GM12878 (cell line): ENCODE data around the gene STX8. TPM values are rescaled to one million over a fixed set of nuclear protein-coding genes. Genes with fewer than 3 reads are reported as not detected.

ENCODE experiments used
- ATAC-seq: fragments of 200-7000 bp; cut with Tn5 transposase; 3 replicates; pipeline ENCODE4 v1.9.1; 2020; ENCODE audit warnings: mild to moderate bottlenecking, moderate library complexity
- BruUV-seq: library from RNA; stranded (reverse); fragments of 400-500 nt; replicated peaks from 2 replicates; lab custom pipeline; 2021; lab: Mats Ljungman, UMichigan
- CTCF ChIA-PET: fragments of 300-600 bp; sonication (Branson Sonifier 250); formaldehyde crosslinking; extraction: SDS; loops from one replicate; lab custom pipeline; 2021; ENCODE audit warnings: inconsistent platforms; lab: Yijun Ruan, JAX
- POLR2A ChIA-PET: fragments of 350-600 bp; formaldehyde crosslinking; extraction: SDS; loops from one replicate; lab custom pipeline; 2021; ENCODE audit warnings: inconsistent platforms; lab: Charles Lee
- RAD21 ChIA-PET: fragments of 300-600 bp; sonication (Branson Sonifier 250); formaldehyde crosslinking; loops from one replicate; lab custom pipeline; 2023; ENCODE audit warnings: antibody characterized with exemption; ENCODE audit not compliant: unreplicated experiment; lab: Charles Lee
- SMC1A ChIA-PET: fragments of 300-600 bp; sonication (Branson Sonifier 250); formaldehyde crosslinking; loops from one replicate; lab custom pipeline; 2023; ENCODE audit not compliant: unreplicated experiment, uncharacterized antibody; lab: Charles Lee
- DNase-seq: peaks from one replicate; pipeline ENCODE4 v3.0.0-alpha.2; 2011; ENCODE audit warnings: low read depth, low spot score
- FAIRE-seq: peaks from 3 replicates; lab custom pipeline; 2011; peaks lifted over from hg19 to GRCh38; lab: Jason Lieb, UNC
- H2AFZ ChIP-seq: 2 replicates; pipeline ENCODE4 v1.6.0; 2011; ENCODE audit warnings: low read depth, low read length, control low read depth; ENCODE audit not compliant: control insufficient read depth
- H3K27ac ChIP-seq: 2 replicates; pipeline ENCODE4 v1.5.1; 2011; ENCODE audit warnings: control low read depth; ENCODE audit not compliant: control insufficient read depth, insufficient read depth
- H3K27me3 ChIP-seq, 2 experiments: replicated peaks in 1 of 2; 2 replicates each; pipeline versions ENCODE4 v1.6.0 to v1.6.1; 2011; ENCODE audit warnings: low read length in 1 of 2; ENCODE audit not compliant: control insufficient read depth in 2 of 2, insufficient read depth in 2 of 2
- H3K36me3 ChIP-seq, 2 experiments: 2 replicates each; pipeline ENCODE4 v1.5.1; 2011; ENCODE audit warnings: low read length in 1 of 2; ENCODE audit not compliant: control insufficient read depth in 2 of 2, insufficient read depth in 2 of 2
- H3K4me1 ChIP-seq: 2 replicates; pipeline ENCODE4 v1.6.1; 2011; ENCODE audit warnings: mild to moderate bottlenecking, low read length, moderate library complexity, mixed read lengths; ENCODE audit not compliant: control insufficient read depth, insufficient read depth
- H3K4me2 ChIP-seq: 2 replicates; pipeline ENCODE4 v1.6.0; 2011; ENCODE audit warnings: control low read depth; ENCODE audit not compliant: control insufficient read depth, insufficient read depth
- H3K4me3 ChIP-seq: fragments of 200-600 bp; sonication (generic); 2 replicates; pipeline ENCODE4 v1.5.1; 2016
- H3K79me2 ChIP-seq: 2 replicates; pipeline ENCODE4 v1.6.0; 2011; ENCODE audit warnings: low read length; ENCODE audit not compliant: control insufficient read depth, insufficient read depth
- H3K9ac ChIP-seq: 2 replicates; pipeline ENCODE4 v1.8.0; 2011; ENCODE audit warnings: low read length, control low read depth, mixed read lengths; ENCODE audit not compliant: control insufficient read depth, insufficient read depth
- H3K9me3 ChIP-seq: replicated peaks from 3 replicates; pipeline ENCODE4 v1.5.1; 2011; ENCODE audit warnings: mild to moderate bottlenecking, low read length; ENCODE audit not compliant: control insufficient read depth, insufficient read depth
- H4K20me1 ChIP-seq: 2 replicates; pipeline ENCODE4 v1.6.0; 2011; ENCODE audit not compliant: control insufficient read depth, insufficient read depth
- BRCA1 ChIP-seq: IDR thresholded peaks from 2 replicates; pipeline ENCODE4 v1.6.1; 2011; ENCODE audit warnings: low read depth, low read length, improper control_type of control experiment
- CBX5 ChIP-seq: sonication (generic); IDR thresholded peaks from 2 replicates; pipeline ENCODE4 v1.6.1; 2016; ENCODE audit warnings: low read depth, moderate library complexity, mild to moderate bottlenecking, inconsistent platforms
- E2F8 ChIP-seq: fragments of 450-650 bp; IDR thresholded peaks from 2 replicates; pipeline ENCODE4 v1.6.1; 2018; ENCODE audit warnings: mild to moderate bottlenecking, low read depth, moderate library complexity; ENCODE audit not compliant: partially characterized antibody
- EZH2 ChIP-seq: IDR thresholded peaks from 2 replicates; pipeline ENCODE4 v1.6.1; 2012; ENCODE audit warnings: low read depth, mild to moderate bottlenecking, control low read depth, inconsistent platforms, low read length, borderline replicate concordance; ENCODE audit not compliant: control insufficient read depth
- HDAC6 ChIP-seq: fragments of 200-600 bp; sonication (generic); IDR thresholded peaks from one replicate; pipeline ENCODE4 v1.8.0; 2017; ENCODE audit warnings: antibody characterized with exemption; ENCODE audit not compliant: unreplicated experiment
- NBN ChIP-seq: fragments of 450-650 bp; IDR thresholded peaks from 2 replicates; pipeline ENCODE4 v1.6.1; 2016
- NFYA ChIP-seq: IDR thresholded peaks from 2 replicates; pipeline ENCODE4 v1.6.1; 2011; ENCODE audit warnings: low read depth, mild to moderate bottlenecking, low read length, improper control_type of control experiment, borderline replicate concordance
- RUNX3 ChIP-seq: IDR thresholded peaks from 2 replicates; pipeline ENCODE4 v1.6.1; 2012; ENCODE audit warnings: low read length, inconsistent platforms
- STAT1 ChIP-seq: fragments of 450-650 bp; conservative IDR thresholded peaks from 2 replicates; pipeline ENCODE4 v1.6.1; 2014; ENCODE audit warnings: antibody characterized with exemption, mild to moderate bottlenecking
- STAT3 ChIP-seq: IDR thresholded peaks from 2 replicates; pipeline ENCODE4 v1.6.1; 2011; ENCODE audit warnings: low read depth, low read length, improper control_type of control experiment
- ZBTB11 ChIP-seq: fragments of 450-650 bp; formaldehyde crosslinking; IDR thresholded peaks from 2 replicates; pipeline ENCODE4 v1.5.0; 2022; ENCODE audit warnings: mild to moderate bottlenecking, missing genetic modification characterization
- ZNF384 ChIP-seq: IDR thresholded peaks from 2 replicates; pipeline ENCODE4 v1.6.1; 2012; ENCODE audit warnings: low read depth, mild to moderate bottlenecking, low read length, improper control_type of control experiment, borderline replicate concordance
- WGBS: methylation state at CpG from one replicate; pipeline ENCODE4 v1.1.6; 2016; ENCODE audit warnings: low lambda C conversion rate; ENCODE audit not compliant: insufficient replicate concordance, insufficient coverage; ENCODE audit errors: missing lambda C conversion rate; 5-methylcytosine and 5-hydroxymethylcytosine counted together
- in situ Hi-C: fragments of 300-500 bp; cut with MboI; formaldehyde crosslinking; loops from 9 replicates; pipeline ENCODE4 v1.14.3; 2018; ENCODE audit warnings: mixed read lengths
- intact Hi-C: fragments of 100-400 bp; cut with micrococcal nuclease; formaldehyde crosslinking; loops from one replicate; pipeline ENCODE4 v1.14.2; 2022; ENCODE audit not compliant: unreplicated experiment
- polyA plus RNA-seq, 11 experiments: library from polyadenylated mRNA; depleted of rRNA in 4 of 11; unstranded in 6 of 11; stranded (reverse) in 5 of 11; fragments of >200 nt; fragmentation: Nextera tagmentation in 4 of 11; fragmentation: Illumina TruSeq in 1 of 11; extraction: Ambion mirVana in 4 of 11; extraction: Trizol in 1 of 11; gene quantifications; 1 replicate in 1 of 11; 2 replicates in 10 of 11; pipeline versions ENCODE4 v1.2.1 to v1.2.3, GENCODE V29; 2011 to 2016; ENCODE audit warnings: inconsistent platforms in 2 of 11, missing spikeins in 2 of 11, low read depth in 1 of 11
- total RNA-seq, 4 experiments: library from RNA; depleted of rRNA in 3 of 4; stranded (reverse); fragments of >200 nt in 3 of 4; fragmentation: Illumina TruSeq in 1 of 4; extraction: Trizol in 1 of 4; gene quantifications; 2 replicates each; pipeline versions ENCODE4 v1.2.1 to v1.2.3, GENCODE V29; 2013 to 2021

The STX8 gene
- total and polyA plus RNA-seq, 10 of the 15 experiments (the other 5 are each of a cell fraction or from before 2014, with no cell fraction given), result 47.9 to 151 (median 72.9) TPM

- Histone ChIP-seq H3K36me3 (no peaks in the 10 kb centered on the region), H3K9ac (no peak overlapping the region), H2AFZ (no peak overlapping the region), H3K79me2 (no peaks in the 10 kb centered on the region), H3K4me3 (no peak overlapping the region), H3K27me3 (no peaks in the 10 kb centered on the region), H4K20me1 (0 out of 2 replicates have a peak, but pooled peaks cover 3% of the 10 kb centered on the region), H3K9me3 (no peaks in the 10 kb centered on the region), H3K4me2 (no peak overlapping the region), H3K27ac (no peak overlapping the region), H3K4me1 (no peaks in the 10 kb centered on the region)
- FAIRE-seq, result no peak
- WGBS, result 89% methylated on average over 8 of the region's 9 CpGs
- ChIA-PET POLR2A (no interaction called here), RAD21 (interaction anchor here (1.0 kb wide), 1 partner anchor 12 kb away, joined by 4 read pairs; no protein-coding TSS in a partner anchor), SMC1A (interaction anchor here (0.6 to 2.8 kb wide), 4 partner anchors 11 to 405 kb away, joined by 3 to 12 read pairs (median 4); no protein-coding TSS in a partner anchor), CTCF (interaction anchor here (1.0 to 4.3 kb wide), 4 partner anchors 227 to 525 kb away, joined by 3 to 25 read pairs (median 6); no protein-coding TSS in a partner anchor)
- TF ChIP-seq EZH2, result no peak
- no peak for TF ChIP-seq RUNX3
- no peak for TF ChIP-seq E2F8
- no peak for TF ChIP-seq ZNF384
- no peak for TF ChIP-seq NBN
- TF ChIP-seq HDAC6, result no peak
- no peak for TF ChIP-seq ZBTB11
- TF ChIP-seq CBX5, result no peak
- TF ChIP-seq BRCA1, result no peak
- no peak for TF ChIP-seq NFYA
- TF ChIP-seq STAT1, result no peak
- no peak for TF ChIP-seq STAT3
- ATAC-seq, result no peak
- in situ Hi-C loops, result loop anchor here (5.0 kb wide), 1 partner anchor 117 kb away; no protein-coding TSS in a partner anchor
- no TSS peak for BruUV-seq
- intact Hi-C loops, result loop anchor here (5.0 kb wide), 3 partner anchors 117 to 527 kb away; no protein-coding TSS in a partner anchor
- no peak for DNase-seq
Observed at GRCh38 chr17:9519583-9520272, 55.9 kb downstream of the STX8 start.
